ENCODE measurements around the gene GALNT1.
"Not testable (repeated sequence)": the region's sequence is repeated elsewhere in the genome, so short reads cannot be mapped to it uniquely, and the experiment has no call there.

The GALNT1 gene

DNA sequence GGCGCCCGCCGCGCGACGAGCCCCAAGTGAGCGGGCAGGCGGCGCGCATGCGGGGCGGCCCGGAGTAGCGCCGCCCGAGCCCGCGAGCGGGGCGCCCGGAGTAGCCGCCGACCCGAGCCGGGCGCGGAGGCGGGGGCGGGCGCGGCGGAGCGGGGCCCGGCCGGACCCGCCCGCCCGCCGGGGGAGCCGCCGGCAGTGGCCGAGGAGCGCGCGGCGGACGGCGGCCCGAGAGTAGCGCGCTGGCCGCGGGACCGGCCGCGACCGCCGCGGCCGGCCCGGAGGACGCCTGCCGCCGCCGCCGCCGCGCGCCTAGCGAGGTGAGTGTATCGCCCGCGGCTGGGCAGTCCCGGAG is at the start of gene GALNT1:
Gene GALNT1, plus strand, starts transcription at position 195 of the 352 bp plus-strand sequence. CDS start 72,923 bp downstream, outside the sequence.
- no peak for DNase-seq

GRCh38 chr18:35533916-35534405 is 47.6 kb upstream of the GALNT1 start:
- no peak for DNase-seq

DNA sequence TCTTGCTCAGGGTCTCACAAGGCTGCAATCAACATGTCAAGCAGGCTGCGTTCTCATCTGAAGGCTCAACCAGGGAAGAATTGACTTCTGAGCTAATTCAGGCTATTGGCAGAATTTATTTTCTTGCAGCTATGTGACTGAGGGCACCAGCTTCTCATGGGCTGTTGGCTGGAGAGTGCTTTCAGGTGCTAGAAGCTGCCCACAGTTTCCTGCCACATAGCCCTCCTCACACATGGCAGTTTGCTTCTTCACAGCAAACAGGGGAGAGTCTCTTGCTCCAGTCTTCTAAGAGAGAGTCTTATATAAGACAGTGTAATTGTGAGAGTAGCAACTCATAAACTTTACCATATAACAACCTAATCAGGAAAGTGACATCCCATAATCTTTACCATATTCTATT is 46.2 kb upstream of the GALNT1 start:
- DNase-seq: no peak

GRCh38 chr18:35542356-35542755 is 39.2 kb upstream of the GALNT1 start:
- no peak for DNase-seq

- DNase-seq: no peak
These were observed 34.4 kb upstream of the GALNT1 start for GRCh38 chr18:35547008-35547605.

GRCh38 chr18:35549564-35549963 is 32.0 kb upstream of the GALNT1 start:
- DNase-seq: no peak

DNA sequence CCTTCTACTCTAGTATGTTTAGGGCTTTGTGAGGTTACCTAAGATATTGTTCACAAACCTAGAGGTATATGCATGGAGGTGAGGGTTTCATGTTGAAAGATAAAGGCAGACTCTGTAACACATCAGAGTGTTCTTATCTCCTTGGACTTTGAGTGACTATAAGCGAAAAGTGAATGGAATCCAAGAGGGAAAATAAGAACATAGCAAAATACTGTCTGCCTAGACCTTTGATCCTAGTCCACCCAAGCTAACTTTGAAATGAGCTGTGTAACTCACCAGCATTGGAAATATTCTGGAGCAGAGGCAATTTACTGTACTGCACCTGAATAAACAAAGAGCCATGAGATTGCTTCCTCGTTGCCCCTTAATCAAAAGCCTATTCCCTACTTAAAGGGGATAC is 28.2 kb upstream of the GALNT1 start:
- no peak for DNase-seq

DNA sequence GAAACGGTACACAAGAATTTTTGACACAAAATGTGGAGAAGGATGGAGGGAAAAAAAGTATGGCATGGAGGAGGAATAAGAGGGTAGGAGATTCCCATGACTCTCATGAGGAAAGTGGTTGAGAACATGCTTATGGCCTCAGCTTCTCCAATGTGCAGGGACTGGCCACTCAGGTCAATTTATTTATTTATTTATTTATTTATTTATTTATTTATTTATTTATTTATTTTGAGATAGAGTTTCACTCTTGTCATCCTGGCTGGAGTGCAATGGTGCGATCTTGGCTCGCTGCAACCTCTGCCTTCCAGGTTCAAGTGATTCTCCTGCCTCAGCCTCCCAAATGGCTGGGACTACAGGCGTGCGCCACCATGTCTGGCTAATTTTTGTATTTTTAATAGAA is 26.0 kb upstream of the GALNT1 start:
- not testable (repeated sequence) for DNase-seq

DNA sequence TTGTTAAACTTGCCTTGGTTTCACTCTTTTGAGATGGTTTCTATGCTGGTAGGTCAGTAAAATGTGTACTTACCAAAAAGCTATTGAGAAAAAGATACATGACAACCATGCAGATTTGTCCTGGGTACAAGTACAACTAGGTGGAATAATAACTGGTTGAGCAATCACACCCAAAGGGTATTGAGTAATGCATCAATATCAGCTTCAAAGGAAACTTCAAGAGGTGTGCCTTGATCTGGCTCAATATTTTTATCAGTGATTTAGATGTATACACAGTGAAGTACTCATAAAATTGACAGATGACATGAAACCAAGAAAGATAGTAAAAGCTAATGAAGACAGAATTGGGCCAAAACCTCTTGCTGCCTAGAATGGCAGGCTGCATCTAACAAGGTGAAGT is 21.7 kb upstream of the GALNT1 start:
- no peak for DNase-seq

DNA sequence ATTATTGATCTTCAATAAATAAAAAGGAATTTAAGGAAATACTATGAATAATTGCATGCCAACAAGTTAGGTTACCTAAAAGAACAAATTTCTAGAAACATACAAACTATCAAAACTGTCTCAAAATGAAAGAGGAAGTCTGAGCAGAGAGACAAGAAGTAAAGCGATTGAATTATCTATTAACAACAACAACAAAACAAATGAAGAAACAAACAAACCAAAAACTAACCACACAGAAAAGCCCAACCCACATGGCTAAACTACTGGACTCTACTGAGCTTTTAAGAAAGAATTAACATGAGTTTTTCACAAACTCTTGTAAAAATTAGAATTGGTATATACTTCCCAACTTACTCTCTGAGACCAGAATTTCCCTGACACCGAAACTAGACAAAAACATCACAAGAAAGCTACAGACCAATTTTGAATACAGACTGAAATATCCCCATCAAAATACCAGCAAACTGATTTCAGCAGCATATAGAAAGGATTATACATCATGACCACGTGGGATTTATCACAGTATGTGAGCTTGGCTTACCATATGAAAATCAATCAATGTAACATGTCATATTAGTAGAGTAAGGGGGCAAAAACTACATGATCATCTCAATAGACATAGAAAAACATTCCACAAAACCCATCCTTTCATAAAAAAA is 16.6 kb upstream of the GALNT1 start:
- no peak for DNase-seq

DNA sequence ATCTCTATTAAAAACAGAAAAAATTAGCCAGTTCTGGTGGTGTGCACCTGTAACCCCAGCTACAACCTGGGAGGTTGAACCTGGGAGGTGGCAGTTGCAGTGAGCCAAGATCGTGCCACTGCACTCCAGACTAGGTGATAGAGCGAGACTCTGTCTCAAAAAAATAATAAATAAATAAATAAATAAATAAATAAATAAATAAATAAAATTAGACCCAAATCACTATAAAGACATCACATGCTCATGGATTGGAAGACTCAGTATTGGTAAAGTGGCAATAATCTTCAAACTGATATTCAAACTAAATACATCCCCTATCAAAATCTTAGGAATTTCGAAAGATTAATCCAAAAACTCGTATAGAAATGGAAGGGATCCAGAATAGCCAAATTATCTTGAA is 15.5 kb upstream of the GALNT1 start:
- DNase-seq: no peak

- no peak for DNase-seq
These were observed 11.4 kb upstream of the GALNT1 start for GRCh38 chr18:35570182-35570581.

- no peak for DNase-seq
These were observed 10.4 kb upstream of the GALNT1 start for GRCh38 chr18:35571138-35571537.

DNA sequence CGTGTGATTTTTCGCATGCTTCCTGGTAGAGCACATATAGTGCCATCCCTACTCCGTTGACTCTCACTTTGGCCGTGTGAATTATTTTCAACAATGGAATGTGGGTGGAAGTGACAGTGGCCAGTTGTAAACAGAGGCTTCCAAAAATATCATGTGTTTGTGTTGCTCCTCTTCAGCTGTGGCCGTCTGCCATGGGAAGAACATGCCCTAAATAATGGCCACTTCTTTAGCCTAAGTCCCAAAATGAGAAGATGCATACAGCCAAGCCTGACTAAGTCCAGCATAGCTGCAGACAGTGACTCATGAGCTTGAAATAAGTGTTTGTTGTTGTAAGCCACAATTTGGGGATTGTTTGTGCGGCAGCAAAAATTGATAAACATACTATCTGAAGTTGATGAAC is 8.9 kb upstream of the GALNT1 start:
- DNase-seq: no peak

DNA sequence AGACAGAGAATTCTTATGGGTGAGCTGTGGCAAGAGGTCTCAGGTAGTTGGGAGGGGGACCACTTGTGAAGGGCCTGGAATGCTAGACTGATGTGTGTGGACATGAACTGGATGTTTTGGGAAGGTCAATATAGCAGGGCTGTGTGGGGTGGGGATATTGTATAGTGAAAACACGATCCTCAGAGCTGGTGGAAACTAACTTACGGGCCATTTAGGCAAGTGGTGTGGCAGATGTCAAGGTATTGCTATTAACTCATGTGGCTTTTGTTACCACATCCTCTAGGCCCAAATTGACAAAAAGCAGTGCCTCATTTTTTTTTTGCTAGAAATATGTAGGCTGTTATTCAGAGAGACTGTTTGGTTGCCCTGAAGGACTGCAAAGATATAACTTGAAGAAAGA is 8.0 kb upstream of the GALNT1 start:
- no peak for DNase-seq

GRCh38 chr18:35576240-35576845 is 5.2 kb upstream of the GALNT1 start:
- DNase-seq: not testable (repeated sequence)

GRCh38 chr18:35577045-35577848 is 4.3 kb upstream of the GALNT1 start:
- DNase-seq: no peak

DNA sequence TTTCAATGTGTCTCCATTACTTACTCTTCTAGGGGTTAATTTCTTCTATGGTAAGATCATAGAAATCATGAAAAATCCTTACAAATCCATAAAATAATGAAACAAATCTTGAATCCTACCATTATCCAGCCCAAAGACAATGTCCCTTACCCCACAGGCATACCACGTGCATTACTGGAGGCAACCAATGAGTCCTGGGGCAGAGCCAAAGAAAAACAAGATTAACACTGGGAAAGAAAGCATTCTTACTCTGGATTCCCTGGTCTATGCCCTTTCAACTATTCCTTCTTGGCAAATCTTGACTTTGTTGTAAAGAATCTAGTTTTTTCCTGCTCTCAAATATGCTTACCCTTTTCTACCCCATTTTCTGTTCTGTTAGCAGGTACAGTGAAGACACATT is 3.1 kb upstream of the GALNT1 start:
- no peak for DNase-seq

DNA sequence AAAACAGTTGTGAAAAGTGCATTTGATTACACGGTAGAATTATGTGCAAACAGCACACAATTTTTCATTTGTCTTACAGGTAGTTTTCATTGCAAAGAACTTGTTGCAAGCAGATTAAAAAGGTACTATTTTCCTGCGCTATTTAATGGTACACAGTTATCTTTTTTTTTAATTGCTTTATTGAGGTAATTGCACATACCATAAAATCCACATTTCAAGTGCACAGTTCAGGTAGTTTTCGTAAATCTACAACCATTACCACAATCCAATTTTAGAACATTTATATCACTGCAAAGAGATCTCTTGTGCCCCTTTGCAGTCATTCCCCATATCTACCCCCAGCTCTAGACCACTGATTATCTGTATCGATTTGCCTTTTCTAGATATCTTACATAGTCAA is 2.6 kb upstream of the GALNT1 start:
- DNase-seq: no peak

GRCh38 chr18:35580701-35581539 is 620 bp upstream of the GALNT1 start:
- DNase-seq: peak; percentile 55

GRCh38 chr18:35581898-35582641 is 530 bp downstream of the GALNT1 start:
- DNase-seq: peak; percentile 10
